Endodermal cell (in vitro differentiated cells): ENCODE results near the gene VAC14. TPM values are rescaled to one million over a fixed set of nuclear protein-coding genes. Genes with fewer than 3 reads are reported as not detected.

Source experiments
- DNase-seq: peaks from one replicate; pipeline ENCODE4 v3.0.0-alpha.2; 2017
- H3K27ac ChIP-seq: 2 replicates; pipeline ENCODE4 v1.5.1; 2013; ENCODE audit warnings: mild to moderate bottlenecking, low read depth, low read length, moderate library complexity
- H3K27me3 ChIP-seq: 2 replicates; pipeline ENCODE4 v1.6.1; 2013; ENCODE audit warnings: mild to moderate bottlenecking, low read length, moderate library complexity; ENCODE audit not compliant: insufficient read depth, control insufficient read depth, poor library complexity, severe bottlenecking
- H3K36me3 ChIP-seq: 2 replicates; pipeline ENCODE4 v1.7.0; 2013; ENCODE audit warnings: mild to moderate bottlenecking, low read length, moderate library complexity; ENCODE audit not compliant: control insufficient read depth, insufficient read depth
- H3K4me1 ChIP-seq: one replicate; pipeline ENCODE4 v1.7.0; 2013; ENCODE audit warnings: low read length; ENCODE audit not compliant: control insufficient read depth, insufficient read depth
- H3K4me3 ChIP-seq: 2 replicates; pipeline ENCODE4 v1.5.1; 2013; ENCODE audit warnings: mild to moderate bottlenecking, low read length, moderate library complexity
- H3K9ac ChIP-seq: 2 replicates; pipeline ENCODE4 v1.6.1; 2013; ENCODE audit warnings: mild to moderate bottlenecking, low read length, moderate library complexity; ENCODE audit not compliant: poor library complexity, severe bottlenecking; ENCODE audit errors: extremely low read depth
- H3K9me3 ChIP-seq: 2 replicates; pipeline ENCODE4 v1.6.1; 2013; ENCODE audit warnings: mild to moderate bottlenecking, low read length, moderate library complexity; ENCODE audit not compliant: control insufficient read depth
- H3K27ac Mint-ChIP-seq: 2 replicates; pipeline ENCODE4 v1.8.0; 2020; ENCODE audit warnings: mixed read lengths
- H3K27me3 Mint-ChIP-seq: 2 replicates; pipeline ENCODE4 v1.8.0; 2021; ENCODE audit warnings: mild to moderate bottlenecking, mixed read lengths; ENCODE audit not compliant: insufficient read depth
- H3K36me3 Mint-ChIP-seq: 2 replicates; pipeline ENCODE4 v1.8.0; 2020; ENCODE audit warnings: low read depth, mixed read lengths
- H3K4me1 Mint-ChIP-seq: 2 replicates; pipeline ENCODE4 v1.8.0; 2020; ENCODE audit warnings: mixed read lengths
- H3K4me3 Mint-ChIP-seq: 2 replicates; pipeline ENCODE4 v1.8.0; 2020; ENCODE audit warnings: mild to moderate bottlenecking, moderate library complexity, mixed read lengths
- H3K9me3 Mint-ChIP-seq: 2 replicates; pipeline ENCODE4 v1.8.0; 2020; ENCODE audit warnings: mild to moderate bottlenecking, mixed read lengths
- WGBS, 2 experiments: methylation state at CpG; one replicate each; pipeline versions ENCODE4 v1.1.5 to v1.1.7; 2013; ENCODE audit warnings: missing lambda C conversion rate in 2 of 2, mixed read lengths in 1 of 2; ENCODE audit not compliant: insufficient coverage in 1 of 2, insufficient read length in 1 of 2; 5-methylcytosine and 5-hydroxymethylcytosine counted together
- total RNA-seq, 2 donors: library from RNA; stranded (reverse); fragmentation: NEBNext Ultra II Directional in 1 of 2; extraction: Animal tissue kit (Norgen Biotek cat#: 25700) in 1 of 2; gene quantifications; 2 replicates in 1 of 2; 3 replicates in 1 of 2; pipeline ENCODE4 v1.2.1, GENCODE V29; 2021
- TF ChIP-seq, protein P1 (sequence below): fragments of 200-600 bp; sonication (generic); conservative IDR thresholded peaks from 2 replicates; pipeline ENCODE4 v1.5.0; 2021; ENCODE audit warnings: antibody characterized with exemption, mild to moderate bottlenecking

The VAC14 gene
- total RNA-seq, 2 donors from 2014 or later: 47.5 to 48.7 TPM

DNA sequence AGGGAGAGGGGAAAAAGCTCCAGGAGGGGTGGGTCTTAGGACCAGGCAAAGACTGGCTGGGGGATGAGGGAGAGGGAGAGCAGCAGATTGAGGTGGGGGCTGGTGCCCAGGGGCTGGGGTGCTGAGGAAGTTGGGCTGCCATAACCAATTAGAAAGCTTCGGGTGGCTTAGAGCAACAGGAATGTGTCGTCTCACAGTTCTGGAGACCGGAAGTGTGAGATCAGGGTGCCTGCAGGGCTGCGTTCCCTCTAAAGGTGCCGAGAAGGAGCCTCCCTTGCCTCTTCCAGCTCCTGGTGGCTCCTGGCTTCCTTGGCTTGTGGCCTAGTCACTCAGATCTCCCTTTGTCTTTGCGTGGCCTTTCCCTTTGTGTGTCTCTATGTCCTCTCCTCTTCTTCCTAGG lies 152.4 kb downstream of the VAC14 start:
- Mint-ChIP-seq H3K4me3 (no peak overlapping the region), H3K36me3 (peaks cover 20% of the 10 kb centered on the region), H3K27me3 (no peaks in the 10 kb centered on the region), H3K27ac (no peak overlapping the region), H3K4me1 (peaks cover 5% of the 10 kb centered on the region), H3K9me3 (peaks cover 15% of the 10 kb centered on the region)
- TF ChIP-seq, protein P1, sequence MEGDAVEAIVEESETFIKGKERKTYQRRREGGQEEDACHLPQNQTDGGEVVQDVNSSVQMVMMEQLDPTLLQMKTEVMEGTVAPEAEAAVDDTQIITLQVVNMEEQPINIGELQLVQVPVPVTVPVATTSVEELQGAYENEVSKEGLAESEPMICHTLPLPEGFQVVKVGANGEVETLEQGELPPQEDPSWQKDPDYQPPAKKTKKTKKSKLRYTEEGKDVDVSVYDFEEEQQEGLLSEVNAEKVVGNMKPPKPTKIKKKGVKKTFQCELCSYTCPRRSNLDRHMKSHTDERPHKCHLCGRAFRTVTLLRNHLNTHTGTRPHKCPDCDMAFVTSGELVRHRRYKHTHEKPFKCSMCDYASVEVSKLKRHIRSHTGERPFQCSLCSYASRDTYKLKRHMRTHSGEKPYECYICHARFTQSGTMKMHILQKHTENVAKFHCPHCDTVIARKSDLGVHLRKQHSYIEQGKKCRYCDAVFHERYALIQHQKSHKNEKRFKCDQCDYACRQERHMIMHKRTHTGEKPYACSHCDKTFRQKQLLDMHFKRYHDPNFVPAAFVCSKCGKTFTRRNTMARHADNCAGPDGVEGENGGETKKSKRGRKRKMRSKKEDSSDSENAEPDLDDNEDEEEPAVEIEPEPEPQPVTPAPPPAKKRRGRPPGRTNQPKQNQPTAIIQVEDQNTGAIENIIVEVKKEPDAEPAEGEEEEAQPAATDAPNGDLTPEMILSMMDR: no peak
- Histone ChIP-seq H3K36me3 (no peaks in the 10 kb centered on the region), H3K4me3 (no peak overlapping the region), H3K27me3 (no peaks in the 10 kb centered on the region), H3K27ac (no peak overlapping the region), H3K9ac (no peak overlapping the region), H3K4me1 (no peaks in the 10 kb centered on the region), H3K9me3 (peaks cover 11% of the 10 kb centered on the region)
- no peak for DNase-seq
- WGBS, 2 experiments: 92 to 99% methylated on average over 6 of the region's 6 CpGs

- Histone ChIP-seq H3K4me3 (no peak overlapping the region), H3K9ac (no peak overlapping the region), H3K9me3 (peaks cover 11% of the 10 kb centered on the region), H3K4me1 (no peaks in the 10 kb centered on the region), H3K36me3 (no peaks in the 10 kb centered on the region), H3K27ac (peak overlapping the region; percentile 91), H3K27me3 (no peaks in the 10 kb centered on the region)
- no peak overlapping the region for H3K27ac Mint-ChIP-seq
- H3K9me3 Mint-ChIP-seq: peaks cover 15% of the 10 kb centered on the region
- no peaks in the 10 kb centered on the region for H3K27me3 Mint-ChIP-seq
- peaks cover 20% of the 10 kb centered on the region for H3K36me3 Mint-ChIP-seq
- no peak for DNase-seq
- TF ChIP-seq, protein P1: no peak
- 90 to 100% methylated on average over 9 to 15 of the region's 15 CpGs for WGBS, 2 experiments
- H3K4me1 Mint-ChIP-seq: peaks cover 5% of the 10 kb centered on the region
- no peak overlapping the region for H3K4me3 Mint-ChIP-seq
Measured at GRCh38 chr16:70647441-70648359, 153.3 kb downstream of the VAC14 start.

DNA sequence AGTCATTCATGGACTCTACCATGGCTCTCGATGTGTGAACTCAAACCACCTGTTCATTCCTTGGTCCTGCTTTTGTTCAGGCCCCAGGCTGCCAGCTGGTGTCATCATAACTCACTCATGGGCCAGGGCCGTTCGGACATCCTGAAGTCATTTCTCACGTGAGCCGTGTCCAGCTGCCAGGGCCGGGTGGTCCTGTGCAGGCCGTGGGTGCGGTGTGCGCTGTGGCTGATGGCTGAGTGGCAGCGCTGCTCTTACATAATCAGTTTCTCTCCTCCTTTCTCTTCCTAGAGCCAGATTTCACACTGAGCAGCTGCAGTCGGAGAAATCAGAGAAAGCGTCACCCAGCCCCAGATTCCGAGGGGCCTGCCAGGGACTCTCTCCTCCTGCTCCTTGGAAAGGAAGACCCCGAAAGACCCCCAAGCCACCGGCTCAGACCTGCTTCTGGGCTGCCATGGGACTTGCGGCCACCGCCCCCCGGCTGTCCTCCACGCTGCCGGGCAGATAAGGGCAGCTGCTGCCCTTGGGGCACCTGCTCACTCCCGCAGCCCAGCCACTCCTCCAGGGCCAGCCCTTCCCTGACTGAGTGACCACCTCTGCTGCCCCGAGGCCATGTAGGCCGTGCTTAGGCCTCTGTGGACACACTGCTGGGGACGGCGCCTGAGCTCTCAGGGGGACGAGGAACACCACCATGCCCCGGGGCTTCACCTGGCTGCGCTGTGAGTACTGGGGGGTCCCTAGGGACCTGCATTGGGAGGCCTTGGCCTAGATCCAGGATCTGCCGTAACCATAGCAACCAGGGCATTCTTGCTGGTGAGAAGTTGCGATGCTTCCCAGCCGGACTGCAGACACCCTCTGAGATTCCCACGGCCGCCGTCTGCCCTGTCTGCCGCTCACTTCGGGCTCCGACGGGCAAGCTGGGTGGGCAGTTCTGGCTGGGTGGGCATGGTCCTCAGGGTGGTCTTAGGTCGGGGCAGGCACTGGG lies 154.4 kb downstream of the VAC14 start, which contains the start of gene IL34:
Gene IL34 (plus strand): TSS at position 300 of the 982 bp plus-strand sequence. CDS start 389 bp downstream, at position 689.
- peak within 1 kb of the TSS; percentile 91 for H3K27ac ChIP-seq
- H3K4me3 ChIP-seq: no peak within 1 kb of the TSS
- Mint-ChIP-seq H3K27me3 (no peaks in the 10 kb centered on the region), H3K4me1 (peaks cover 5% of the 10 kb centered on the region), H3K27ac (peak within 1 kb of the TSS; percentile 52), H3K4me3 (no peak within 1 kb of the TSS), H3K9me3 (peaks cover 15% of the 10 kb centered on the region), H3K36me3 (peaks cover 20% of the 10 kb centered on the region)
- no peaks in the 10 kb centered on the region for H3K36me3 ChIP-seq
- H3K9me3 ChIP-seq: peaks cover 11% of the 10 kb centered on the region
- TF ChIP-seq, protein P1: no peak
- H3K27me3 ChIP-seq: no peaks in the 10 kb centered on the region
- no peak for DNase-seq
- H3K9ac ChIP-seq: no peak within 1 kb of the TSS
- H3K4me1 ChIP-seq: no peaks in the 10 kb centered on the region
- WGBS, 2 experiments: 92 to 96% methylated on average over 11 to 39 of the region's 39 CpGs
